ENCODE data around the gene CPSF6.
A peak's percentile ranks its signal among the peaks of the same experiment; 100 is the strongest.
"Not testable (repeated sequence)": the region's sequence is repeated elsewhere in the genome, so short reads cannot be mapped to it uniquely, and the experiment has no call there.

Gene CPSF6

GRCh38 chr12:69239352-69239921, at the start of gene CPSF6:
Gene CPSF6, plus strand, starts transcription at chr12:69239569. Its CDS starts 78 bp downstream, at chr12:69239647.
- peak; percentile 79 for DNase-seq

- no peak for DNase-seq
Measured at GRCh38 chr12:69196302-69197288, 42.8 kb upstream of the CPSF6 start.

GRCh38 chr12:69199976-69200375, 39.4 kb upstream of the CPSF6 start:
- DNase-seq: not testable (repeated sequence)

DNA sequence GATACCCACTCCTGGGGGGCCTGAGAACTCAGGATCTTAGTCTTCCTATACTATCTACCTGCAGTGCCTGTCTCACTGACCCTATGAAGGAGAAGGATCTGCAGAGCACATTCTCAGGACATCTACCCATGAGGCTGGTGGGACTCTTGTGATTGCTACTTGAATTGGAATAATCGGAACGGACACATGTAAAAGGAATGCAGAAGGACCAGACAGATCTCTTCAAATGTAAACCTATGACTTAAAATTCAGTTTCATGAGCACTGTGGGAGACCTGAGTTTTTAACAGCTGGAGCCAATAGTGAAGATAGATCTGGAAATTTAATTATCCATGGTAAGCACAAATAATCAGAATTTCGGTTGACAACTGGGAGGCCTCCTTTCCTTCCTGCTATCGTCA, 35.2 kb upstream of the CPSF6 start:
- DNase-seq: no peak

GRCh38 chr12:69210661-69211060, 28.7 kb upstream of the CPSF6 start:
- DNase-seq: no peak

DNA sequence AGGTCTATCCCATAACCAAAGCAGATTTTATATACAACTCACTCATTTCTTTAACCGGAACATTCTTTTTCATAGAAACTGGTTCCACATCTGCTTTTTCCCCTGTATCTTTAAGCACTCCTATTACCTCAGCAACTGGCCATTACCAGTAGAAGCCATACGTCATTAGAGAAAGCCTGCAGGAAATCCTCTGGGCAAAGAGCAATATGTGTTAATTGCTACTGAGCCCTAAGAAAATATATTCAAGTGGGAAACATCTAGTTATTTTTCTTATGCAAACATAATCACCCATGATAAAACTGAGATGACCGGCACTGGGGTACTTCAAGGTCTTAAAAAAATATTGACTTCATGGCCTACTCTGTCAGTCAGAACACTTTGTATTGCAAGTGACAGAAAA, 28.2 kb upstream of the CPSF6 start:
- no peak for DNase-seq

DNA sequence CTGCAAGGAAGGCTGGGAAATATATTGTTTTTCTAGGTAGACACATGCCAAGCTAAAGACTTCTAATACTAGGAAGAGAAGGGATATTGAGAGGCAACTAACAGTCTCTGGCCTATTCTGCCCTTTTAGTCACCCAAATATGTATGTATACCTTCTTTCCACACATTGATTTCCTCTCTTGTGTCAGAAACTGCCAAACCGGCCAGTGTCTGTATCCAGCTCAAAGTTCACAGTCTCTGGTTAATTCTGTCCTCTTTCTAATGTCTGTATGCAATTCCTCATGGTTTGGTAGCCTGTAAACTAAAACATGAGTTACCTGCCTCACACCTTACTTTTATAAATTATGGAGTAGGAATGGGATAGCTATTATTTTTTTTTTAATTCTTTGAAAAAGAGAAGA, 25.2 kb upstream of the CPSF6 start:
- no peak for DNase-seq

DNA sequence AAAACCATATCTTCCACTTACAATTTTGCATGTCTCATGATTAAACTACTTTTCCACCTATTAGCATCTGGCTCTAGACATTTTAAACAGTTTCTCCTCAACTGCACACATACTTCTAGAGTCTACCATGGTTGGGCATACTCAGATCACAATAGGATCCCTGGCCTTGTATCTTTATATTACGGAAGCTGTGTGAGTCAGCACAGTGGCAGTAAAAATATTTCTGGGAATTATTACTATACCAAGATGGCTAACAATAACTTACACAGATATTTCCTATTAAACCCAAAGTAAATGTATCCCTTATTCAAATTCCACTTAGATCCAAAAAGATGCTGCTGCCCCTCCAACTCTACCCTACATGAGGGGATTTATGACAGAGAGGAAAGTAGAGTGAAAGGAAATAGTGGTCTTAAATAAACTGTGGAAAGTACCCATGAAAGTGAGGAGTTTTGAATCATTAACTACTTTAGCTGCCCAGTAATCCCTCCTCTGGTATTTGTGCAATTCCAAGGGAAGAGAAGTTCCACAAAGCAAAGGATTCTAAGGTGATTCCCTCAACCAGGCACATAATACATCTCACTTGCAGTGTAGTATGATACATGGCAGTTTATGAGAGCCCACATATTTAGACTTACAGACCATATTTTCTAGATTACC, 14.0 kb upstream of the CPSF6 start:
- DNase-seq: no peak

- no peak for DNase-seq
Measured at GRCh38 chr12:69231479-69231878, 7.9 kb upstream of the CPSF6 start.

- DNase-seq: no peak
Measured at GRCh38 chr12:69238589-69239351, 599 bp upstream of the CPSF6 start.

DNA sequence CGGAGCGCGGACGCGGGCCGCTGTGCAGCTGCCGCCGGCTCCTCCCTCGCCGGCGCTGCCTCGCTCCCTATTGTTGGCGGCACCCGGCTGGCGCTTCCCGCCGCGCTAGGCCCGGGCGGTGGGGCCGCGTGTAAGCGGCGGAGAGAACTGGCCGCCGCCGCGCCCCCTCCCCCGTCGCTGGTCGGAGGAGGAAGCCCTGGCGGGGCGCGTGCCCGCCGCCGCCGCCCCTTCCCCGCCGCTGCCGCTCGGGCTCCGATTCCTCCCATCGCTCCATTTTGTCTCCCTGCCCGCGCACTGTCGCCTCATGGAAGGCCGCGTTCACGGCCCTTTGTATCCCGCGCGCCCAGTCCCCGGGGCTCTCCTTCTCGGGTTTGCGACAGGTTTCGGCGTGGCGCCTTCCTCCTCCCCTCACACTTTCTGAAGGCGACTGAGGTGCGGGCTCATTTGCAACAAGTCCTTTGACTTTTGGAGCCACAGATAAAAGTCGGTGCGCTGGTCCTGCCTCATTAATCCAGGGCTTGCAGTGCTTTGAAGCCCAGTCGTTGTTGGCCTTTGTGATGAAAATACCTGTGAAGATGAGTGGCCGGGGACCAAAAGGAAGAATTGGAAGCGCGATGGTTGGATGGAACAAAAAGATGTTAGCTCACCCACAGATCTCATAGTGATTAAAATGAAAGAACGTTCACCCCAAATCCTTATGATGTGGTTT, 707 bp downstream of the CPSF6 start:
- DNase-seq: no peak

GRCh38 chr12:69240631-69240995, 1.2 kb downstream of the CPSF6 start:
- DNase-seq: no peak

DNA sequence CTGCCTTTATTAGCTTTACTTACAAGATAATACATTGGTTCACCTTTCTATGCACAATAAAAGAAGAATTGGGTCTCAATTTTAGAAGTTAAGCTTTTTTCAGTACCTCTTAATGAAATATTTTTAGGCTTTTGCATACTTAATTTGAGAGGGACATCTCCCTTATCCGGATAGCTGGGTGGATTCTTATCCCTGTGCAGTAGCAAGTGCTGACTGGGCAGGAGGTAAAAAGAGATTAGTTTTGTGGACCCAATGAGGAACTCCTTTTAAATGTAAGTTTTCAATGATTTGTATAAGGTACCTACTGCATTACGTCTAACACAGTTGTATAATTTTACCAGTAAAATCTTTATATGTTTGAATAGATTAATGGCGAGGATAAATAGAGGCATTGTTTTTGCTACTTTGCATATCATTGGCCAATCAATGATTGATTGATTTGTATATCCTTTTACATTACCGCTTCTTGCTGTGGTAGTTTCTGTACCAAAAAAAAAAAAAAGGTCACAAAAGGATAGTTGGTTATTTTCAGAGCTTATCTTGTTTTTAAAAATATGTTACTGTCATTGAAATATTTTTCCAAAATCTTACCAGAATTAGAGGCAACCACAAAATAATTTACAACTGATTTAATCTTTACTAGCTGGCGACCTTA, 2.2 kb downstream of the CPSF6 start:
- DNase-seq: no peak

GRCh38 chr12:69243099-69244084, 4.0 kb downstream of the CPSF6 start:
- no peak for DNase-seq

DNA sequence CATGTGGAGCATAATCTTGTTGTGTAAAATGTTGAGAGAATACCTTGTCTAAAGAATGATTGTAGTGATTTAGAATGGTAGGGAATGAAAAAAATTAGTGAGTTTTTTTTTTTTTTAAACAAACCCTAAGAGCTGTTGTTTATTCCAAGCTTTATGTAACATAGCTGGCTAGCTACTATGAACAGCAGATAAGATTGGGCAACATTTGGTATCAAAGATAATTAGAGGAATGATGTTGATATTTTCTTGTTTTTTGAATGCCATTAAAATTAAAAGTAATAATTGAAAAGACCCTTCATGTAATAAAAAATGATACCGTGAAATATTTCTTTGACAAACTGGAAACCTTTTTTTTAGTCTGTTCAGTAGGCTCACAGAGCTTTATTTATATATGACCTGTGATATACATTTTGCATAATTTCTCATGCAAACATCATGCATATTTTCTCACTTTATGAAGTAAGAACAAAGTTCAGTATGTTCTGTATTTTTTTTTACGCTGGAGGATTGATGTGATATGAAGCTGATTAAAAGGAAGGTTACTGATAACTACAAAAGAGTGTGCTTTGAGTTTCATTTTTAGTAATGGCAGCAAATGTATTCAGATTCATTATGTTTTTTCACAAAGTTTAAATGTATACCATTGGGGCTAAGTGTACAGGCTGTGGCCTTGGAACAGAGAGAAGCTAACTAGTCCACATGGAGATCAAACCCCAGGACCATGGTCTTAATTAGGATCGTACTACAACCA, 8.1 kb downstream of the CPSF6 start:
- DNase-seq: no peak

DNA sequence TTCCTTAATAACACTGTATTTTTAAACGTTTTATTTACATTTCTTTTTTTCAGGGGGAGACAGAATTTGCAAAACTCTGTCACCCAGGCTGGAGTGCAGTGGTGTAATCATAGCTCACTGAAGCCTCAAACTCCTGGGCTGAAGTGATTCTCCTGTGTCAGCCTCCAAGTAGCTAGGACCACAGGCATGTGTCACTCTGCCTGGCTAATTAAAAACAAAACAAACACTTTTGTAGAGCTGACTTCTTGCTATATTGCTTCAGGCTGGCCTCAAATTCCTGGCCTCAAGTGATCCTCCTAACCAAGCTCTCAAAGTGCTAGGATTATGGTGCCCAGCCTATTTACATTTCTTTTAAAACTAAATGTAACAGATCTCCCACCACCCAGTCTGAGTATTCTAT, 12.7 kb downstream of the CPSF6 start:
- no peak for DNase-seq

DNA sequence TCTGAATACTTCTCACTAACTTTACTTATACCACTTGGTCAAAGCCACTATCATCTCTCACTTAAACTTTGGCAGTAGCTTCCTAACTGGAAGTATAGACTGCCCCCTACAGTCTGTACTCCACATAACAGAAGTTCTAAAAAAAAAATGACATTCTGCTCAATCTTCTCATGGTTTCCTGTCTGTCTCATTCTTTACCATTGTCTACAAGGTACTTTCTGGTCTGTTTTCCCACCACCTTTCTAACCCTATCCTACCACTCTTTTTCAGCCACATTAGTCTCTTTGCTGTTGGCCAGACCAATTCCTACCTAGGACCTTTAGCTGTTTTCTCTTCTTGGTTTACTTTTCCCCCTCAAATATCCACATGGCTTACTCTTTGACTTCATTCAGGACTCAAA, 14.7 kb downstream of the CPSF6 start:
- no peak for DNase-seq

DNA sequence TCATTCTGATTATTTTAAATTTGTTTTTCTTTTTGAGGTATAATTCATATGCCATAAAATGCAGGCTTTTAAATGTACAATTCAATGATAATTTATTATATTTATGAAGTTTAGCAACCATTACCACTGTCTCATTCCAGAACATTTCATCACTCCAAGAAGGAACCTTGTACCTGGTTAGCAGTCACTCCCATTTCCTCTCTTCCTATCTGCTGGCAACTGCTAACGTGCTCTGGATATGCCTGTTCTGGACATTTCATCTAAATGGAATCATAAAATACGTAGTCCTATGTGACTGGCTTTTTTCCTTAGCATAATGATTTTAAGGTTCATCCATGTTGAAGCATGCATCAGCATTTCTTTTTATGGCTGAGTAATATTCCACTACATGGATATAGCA, 15.5 kb downstream of the CPSF6 start:
- DNase-seq: no peak

DNA sequence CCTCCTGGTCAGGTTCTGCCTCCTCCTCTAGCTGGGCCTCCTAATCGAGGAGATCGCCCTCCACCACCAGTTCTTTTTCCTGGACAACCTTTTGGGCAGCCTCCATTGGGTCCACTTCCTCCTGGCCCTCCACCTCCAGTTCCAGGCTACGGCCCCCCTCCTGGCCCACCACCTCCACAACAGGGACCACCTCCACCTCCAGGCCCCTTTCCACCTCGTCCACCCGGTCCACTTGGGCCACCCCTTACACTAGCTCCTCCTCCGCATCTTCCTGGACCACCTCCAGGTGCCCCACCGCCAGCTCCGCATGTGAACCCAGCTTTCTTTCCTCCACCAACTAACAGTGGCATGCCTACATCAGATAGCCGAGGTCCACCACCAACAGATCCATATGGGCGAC, 19.3 kb downstream of the CPSF6 start:
- no peak for DNase-seq

Data from GF-D8 (cell line).